Activated CD4-positive, alpha-beta T cell treated with anti-CD3 and anti-CD28 coated beads for 36 hours (primary cell): ENCODE measurements around the gene CCDC8. TPM values are rescaled to one million over a fixed set of nuclear protein-coding genes. Genes with fewer than 3 reads are reported as not detected.

Experiments used
- ATAC-seq: fragments of 200-7000 bp; cut with Tn5 transposase; one replicate; pipeline ENCODE4 v1.10.0; 2021; ENCODE audit warnings: mild to moderate bottlenecking, moderate library complexity
- CTCF ChIA-PET: fragments of 350-600 bp; sonication (Branson Sonifier 250); formaldehyde crosslinking; loops from one replicate; lab custom pipeline; 2021; ENCODE audit warnings: antibody characterized with exemption; lab: Charles Lee
- POLR2A ChIA-PET: fragments of 350-600 bp; sonication (Branson Sonifier 250); formaldehyde crosslinking; loops from one replicate; lab custom pipeline; 2021; ENCODE audit warnings: antibody characterized with exemption, inconsistent platforms; lab: Charles Lee
- DNase-seq: peaks from one replicate; pipeline ENCODE4 v3.0.0-alpha.2; 2020
- H3K27ac Mint-ChIP-seq: one replicate; pipeline ENCODE4 v1.8.0; 2021; ENCODE audit warnings: mixed read lengths
- H3K27me3 Mint-ChIP-seq: one replicate; pipeline ENCODE4 v1.8.0; 2021; ENCODE audit warnings: mixed read lengths
- H3K36me3 Mint-ChIP-seq: one replicate; pipeline ENCODE4 v1.8.0; 2021; ENCODE audit warnings: low read depth, mixed read lengths
- H3K4me1 Mint-ChIP-seq: one replicate; pipeline ENCODE4 v1.8.0; 2021; ENCODE audit warnings: mixed read lengths
- H3K4me3 Mint-ChIP-seq: one replicate; pipeline ENCODE4 v1.8.0; 2021; ENCODE audit warnings: mild to moderate bottlenecking, moderate library complexity, mixed read lengths
- H3K9me3 Mint-ChIP-seq: one replicate; pipeline ENCODE4 v1.8.0; 2021; ENCODE audit warnings: low read depth, mixed read lengths
- intact Hi-C, 2 experiments: fragments of 100-400 bp; cut with DNase I in 1 of 2; cut with micrococcal nuclease in 1 of 2; formaldehyde crosslinking; loops; one replicate each; pipeline versions ENCODE4 v1.14.2 to v1.15.1; 2022 to 2024; cut with DNase I, micrococcal nuclease
- total RNA-seq, 2 experiments: library from RNA; stranded (reverse); gene quantifications; one replicate each; pipeline ENCODE4 v1.2.3, GENCODE V29; 2021

Gene CCDC8
- total RNA-seq, 2 experiments from 2014 or later = not detected

- POLR2A ChIA-PET = no interaction called here
- peaks cover 70% of the 10 kb centered on the region for H3K27me3 Mint-ChIP-seq
- ATAC-seq = no peak
These were observed 2.1 kb downstream of the CCDC8 start for GRCh38 chr19:46411088-46411924.

DNA sequence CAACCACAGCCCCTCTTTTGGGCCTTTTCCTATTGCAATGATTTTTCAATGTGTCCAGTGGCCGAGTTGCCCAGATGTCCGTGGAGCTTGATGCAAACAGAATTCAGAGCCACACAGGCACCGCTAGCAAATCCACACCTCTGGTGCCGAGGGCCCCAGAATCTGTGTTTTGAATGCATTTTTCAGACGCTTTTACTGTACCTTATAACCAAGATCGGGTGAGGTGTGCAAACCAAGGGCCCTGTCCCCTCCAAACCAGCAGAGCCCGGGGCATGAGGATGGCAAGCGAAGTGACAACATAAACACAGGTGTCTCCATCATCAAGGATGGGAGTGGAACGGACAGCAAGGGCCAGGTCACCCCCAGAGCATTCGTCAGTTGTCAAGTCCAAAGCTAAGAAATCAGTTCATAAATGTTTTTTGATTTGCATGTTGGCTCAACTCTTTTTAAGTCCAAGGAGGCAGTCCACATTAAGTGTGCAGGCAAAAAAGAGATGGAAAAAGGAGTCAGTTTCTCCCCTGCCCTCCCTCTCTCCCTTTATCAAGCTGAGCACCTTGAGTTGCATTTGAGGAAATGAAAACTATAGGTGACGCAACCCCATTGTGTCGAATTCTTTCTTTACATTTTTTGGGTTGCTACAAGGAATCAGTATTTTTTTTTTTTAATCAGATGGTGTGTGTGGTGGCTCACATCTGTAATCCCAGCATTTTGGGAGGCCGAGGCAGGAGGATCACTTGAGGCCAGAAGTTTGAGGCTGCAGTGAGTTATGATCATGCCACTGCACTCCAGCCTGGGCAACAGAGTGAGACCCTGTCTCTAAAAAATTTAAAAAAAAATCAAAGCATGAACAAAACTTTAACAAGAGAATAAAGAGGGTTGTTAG is 2.9 kb downstream of the CCDC8 start:
- ChIA-PET CTCF (interaction anchor here (0.6 to 1.0 kb wide), 2 partner anchors 8 to 334 kb away, joined by 3 read pairs; no protein-coding TSS in a partner anchor), POLR2A (no interaction called here)
- ATAC-seq (no peak), DNase-seq (no peak)
- Mint-ChIP-seq H3K27ac (no peak overlapping the region), H3K36me3 (no peaks in the 10 kb centered on the region), H3K27me3 (peaks cover 68% of the 10 kb centered on the region), H3K4me3 (no peak overlapping the region), H3K4me1 (peaks cover 5% of the 10 kb centered on the region), H3K9me3 (no peaks in the 10 kb centered on the region)
- intact Hi-C loops = no loop called here

More at GRCh38 chr19:46411088-46411924, 2.1 kb downstream of the CCDC8 start:
- H3K9me3 Mint-ChIP-seq = no peaks in the 10 kb centered on the region
- peaks cover 7% of the 10 kb centered on the region for H3K4me1 Mint-ChIP-seq
- no peak overlapping the region for H3K27ac Mint-ChIP-seq
- CTCF ChIA-PET = interaction anchor here (1.0 kb wide), 1 partner anchor 9 kb away, joined by 3 read pairs; no protein-coding TSS in a partner anchor
- no peak overlapping the region for H3K4me3 Mint-ChIP-seq
- H3K36me3 Mint-ChIP-seq = no peaks in the 10 kb centered on the region
- intact Hi-C loops = no loop called here
- no peak for DNase-seq

GRCh38 chr19:46409191-46409590 is 4.2 kb downstream of the CCDC8 start:
- intact Hi-C loops = no loop called here
- CTCF ChIA-PET = interaction anchor here (0.6 to 1.1 kb wide), 2 partner anchors 13 to 135 kb away, joined by 3 to 4 read pairs; no protein-coding TSS in a partner anchor
- H3K27ac Mint-ChIP-seq = no peak overlapping the region
- H3K36me3 Mint-ChIP-seq = no peaks in the 10 kb centered on the region
- peaks cover 11% of the 10 kb centered on the region for H3K4me1 Mint-ChIP-seq
- DNase-seq (no peak), ATAC-seq (no peak)
- H3K4me3 Mint-ChIP-seq = no peak overlapping the region
- peaks cover 69% of the 10 kb centered on the region for H3K27me3 Mint-ChIP-seq
- POLR2A ChIA-PET = no interaction called here
- no peaks in the 10 kb centered on the region for H3K9me3 Mint-ChIP-seq

DNA sequence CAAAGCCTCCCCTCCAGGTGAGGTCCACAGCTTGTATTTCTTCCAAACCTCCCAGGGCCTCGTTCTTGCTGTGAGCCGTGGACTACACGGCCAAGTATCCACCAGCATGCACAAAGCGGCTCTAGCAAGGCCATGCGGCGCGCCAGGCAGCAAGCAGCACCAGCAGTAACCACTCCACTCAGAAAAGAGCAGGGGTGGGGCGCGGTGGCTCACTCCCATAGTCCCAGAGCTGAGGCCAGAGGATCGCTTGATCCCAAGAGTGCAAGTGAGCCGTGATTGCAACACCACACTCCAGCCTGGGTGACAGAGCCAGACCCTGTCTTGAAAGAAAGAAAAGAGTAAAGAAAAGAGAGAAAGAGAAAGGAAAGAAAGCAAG is 4.7 kb downstream of the CCDC8 start:
- POLR2A ChIA-PET = no interaction called here
- Mint-ChIP-seq H3K4me1 (peaks cover 16% of the 10 kb centered on the region), H3K9me3 (no peaks in the 10 kb centered on the region), H3K27me3 (peaks cover 69% of the 10 kb centered on the region), H3K27ac (no peak overlapping the region), H3K4me3 (no peak overlapping the region), H3K36me3 (no peaks in the 10 kb centered on the region)
- ATAC-seq (no peak), DNase-seq (no peak)
- intact Hi-C loops = no loop called here
- CTCF ChIA-PET = interaction anchor here (0.6 to 1.1 kb wide), 4 partner anchors 12 to 122 kb away, joined by 3 read pairs; no protein-coding TSS in a partner anchor

GRCh38 chr19:46407856-46408663 is 5.3 kb downstream of the CCDC8 start:
- no peaks in the 10 kb centered on the region for H3K36me3 Mint-ChIP-seq
- H3K9me3 Mint-ChIP-seq = no peaks in the 10 kb centered on the region
- intact Hi-C loops = no loop called here
- DNase-seq (no peak), ATAC-seq (no peak)
- H3K4me1 Mint-ChIP-seq = peaks cover 17% of the 10 kb centered on the region
- H3K4me3 Mint-ChIP-seq = no peak overlapping the region
- ChIA-PET CTCF (interaction anchor here (0.6 kb wide), 3 partner anchors 60 to 122 kb away, joined by 3 read pairs; no protein-coding TSS in a partner anchor), POLR2A (no interaction called here)
- H3K27me3 Mint-ChIP-seq = peaks cover 70% of the 10 kb centered on the region
- no peak overlapping the region for H3K27ac Mint-ChIP-seq

DNA sequence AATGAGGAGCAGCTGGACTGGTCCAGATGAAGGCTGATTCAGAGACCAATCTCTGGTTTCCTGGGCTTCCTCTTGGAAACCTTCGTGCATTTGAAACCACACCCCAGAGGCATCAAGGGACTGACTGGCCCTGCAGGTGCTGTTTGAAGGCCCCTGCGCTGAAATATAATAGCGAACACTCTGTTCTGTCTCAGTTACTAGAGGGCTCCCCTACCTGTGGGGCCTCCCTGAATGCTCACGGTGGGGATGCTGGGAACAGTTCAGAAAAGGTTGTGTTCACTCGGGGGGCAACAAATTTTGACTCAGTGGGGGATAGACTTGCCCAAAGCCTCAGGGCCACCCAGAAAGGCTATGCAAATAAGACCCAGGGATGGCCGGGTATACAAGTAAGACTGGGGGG is 6.4 kb downstream of the CCDC8 start:
- H3K27ac Mint-ChIP-seq = no peak overlapping the region
- H3K4me3 Mint-ChIP-seq = no peak overlapping the region
- no peaks in the 10 kb centered on the region for H3K9me3 Mint-ChIP-seq
- ChIA-PET CTCF (no interaction called here), POLR2A (interaction anchor here (0.7 kb wide), 1 partner anchor 146 kb away, joined by 3 read pairs; no protein-coding TSS in a partner anchor)
- H3K36me3 Mint-ChIP-seq = no peaks in the 10 kb centered on the region
- H3K4me1 Mint-ChIP-seq = peaks cover 17% of the 10 kb centered on the region
- ATAC-seq = no peak
- peaks cover 68% of the 10 kb centered on the region for H3K27me3 Mint-ChIP-seq
- intact Hi-C loops = no loop called here
- no peak for DNase-seq

- no peak overlapping the region for H3K4me3 Mint-ChIP-seq
- no peaks in the 10 kb centered on the region for H3K9me3 Mint-ChIP-seq
- H3K27me3 Mint-ChIP-seq = peaks cover 57% of the 10 kb centered on the region
- POLR2A ChIA-PET = interaction anchor here (0.7 kb wide), 1 partner anchor 83 kb away, joined by 3 read pairs; no protein-coding TSS in a partner anchor
- H3K4me1 Mint-ChIP-seq = peaks cover 17% of the 10 kb centered on the region
- H3K36me3 Mint-ChIP-seq = no peaks in the 10 kb centered on the region
- ATAC-seq = peak; percentile 66
- intact Hi-C loops = no loop called here
- CTCF ChIA-PET = interaction anchor here (0.6 to 2.5 kb wide), 9 partner anchors 9 to 1355 kb away, joined by 3 to 10 read pairs (median 3); no protein-coding TSS in a partner anchor
- peak; percentile 49 for DNase-seq
- H3K27ac Mint-ChIP-seq = no peak overlapping the region
These were observed 8.5 kb downstream of the CCDC8 start for GRCh38 chr19:46404753-46405468.

GRCh38 chr19:46404055-46404752 is 9.2 kb downstream of the CCDC8 start:
- no peak overlapping the region for H3K4me3 Mint-ChIP-seq
- H3K27me3 Mint-ChIP-seq = peaks cover 60% of the 10 kb centered on the region
- no peaks in the 10 kb centered on the region for H3K36me3 Mint-ChIP-seq
- no peaks in the 10 kb centered on the region for H3K9me3 Mint-ChIP-seq
- ATAC-seq = no peak
- POLR2A ChIA-PET = no interaction called here
- CTCF ChIA-PET = interaction anchor here (0.6 to 2.5 kb wide), 9 partner anchors 9 to 1356 kb away, joined by 3 to 10 read pairs (median 3); no protein-coding TSS in a partner anchor
- DNase-seq = no peak
- H3K27ac Mint-ChIP-seq = no peak overlapping the region
- H3K4me1 Mint-ChIP-seq = peaks cover 17% of the 10 kb centered on the region
- intact Hi-C loops = no loop called here

GRCh38 chr19:46402725-46403124 is 10.6 kb downstream of the CCDC8 start:
- DNase-seq = no peak
- Mint-ChIP-seq H3K27me3 (peaks cover 48% of the 10 kb centered on the region), H3K9me3 (no peaks in the 10 kb centered on the region), H3K4me3 (no peak overlapping the region), H3K36me3 (no peaks in the 10 kb centered on the region), H3K27ac (no peak overlapping the region), H3K4me1 (peaks cover 12% of the 10 kb centered on the region)
- intact Hi-C loops = loop anchor here (1.0 kb wide), 3 partner anchors 85 to 111 kb away; no protein-coding TSS in a partner anchor
- POLR2A ChIA-PET = no interaction called here
- CTCF ChIA-PET = interaction anchor here (0.6 to 4.0 kb wide), 11 partner anchors 8 to 161 kb away, joined by 3 to 19 read pairs (median 3); no protein-coding TSS in a partner anchor
- ATAC-seq = no peak
